NCI-H526 (cell line): ENCODE results near the gene RCC2.

Experiments used
- DNase-seq, 2 experiments: peaks; one replicate each; lab custom pipeline; 2025; lab: John Stamatoyannopoulos, UW

The RCC2 gene

GRCh38 chr1:17375651-17376050, 63.8 kb downstream of the RCC2 start:
- DNase-seq: no peak

GRCh38 chr1:17372955-17373354, 66.5 kb downstream of the RCC2 start:
- DNase-seq: no peak

GRCh38 chr1:17371896-17372295, 67.6 kb downstream of the RCC2 start, which contains the start of gene PADI6:
Gene PADI6 (plus strand): TSS chr1:17372196. CDS start chr1:17372246, 50 bp downstream.
- DNase-seq: no peak

- DNase-seq: peak; percentile 23 to 59
Measured at GRCh38 chr1:17370618-17371017, 68.9 kb downstream of the RCC2 start.

GRCh38 chr1:17369466-17369865, 70.0 kb downstream of the RCC2 start:
- DNase-seq: no peak

- DNase-seq: no peak
Measured at GRCh38 chr1:17365293-17365692, 74.2 kb downstream of the RCC2 start.

GRCh38 chr1:17363771-17364170, 75.7 kb downstream of the RCC2 start:
- DNase-seq: no peak

GRCh38 chr1:17363351-17363750, 76.1 kb downstream of the RCC2 start:
- no peak for DNase-seq

- peak; percentile 59 to 67 for DNase-seq
Measured at GRCh38 chr1:17361687-17362086, 77.8 kb downstream of the RCC2 start.

- DNase-seq: no peak
Measured at GRCh38 chr1:17360272-17360956, 79.1 kb downstream of the RCC2 start.

GRCh38 chr1:17359808-17360207, 79.7 kb downstream of the RCC2 start:
- DNase-seq: no peak

- DNase-seq: no peak
Measured at GRCh38 chr1:17359031-17359430, 80.4 kb downstream of the RCC2 start.

GRCh38 chr1:17358557-17358956, 80.9 kb downstream of the RCC2 start:
- no peak for DNase-seq
